Neural cell (in vitro differentiated cells): Measurements from ENCODE around the gene HSPB1. TPM values are rescaled to one million over a fixed set of nuclear protein-coding genes. Genes with fewer than 3 reads are reported as not detected.
"Not testable (repeated sequence)": the region's sequence is repeated elsewhere in the genome, so short reads cannot be mapped to it uniquely, and the experiment has no call there.

ENCODE experiments used
- H2AFZ ChIP-seq: fragments of 200-600, 300-800 bp; sonication (generic), shearing (Covaris generic); 2 replicates; pipeline ENCODE4 v1.6.0; 2014; ENCODE audit warnings: low read depth, mild to moderate bottlenecking, antibody characterized with exemption, low read length, moderate library complexity
- H3F3A ChIP-seq: fragments of 200-600 bp; shearing (Covaris generic); 2 replicates; pipeline ENCODE4 v1.6.1; 2016; ENCODE audit warnings: mild to moderate bottlenecking, moderate library complexity, mixed read lengths, antibody characterized with exemption, low read length; ENCODE audit not compliant: insufficient read depth, poor library complexity, severe bottlenecking
- H3K27ac ChIP-seq: fragments of 200-600, 300-800 bp; sonication (generic), shearing (Covaris generic); 2 replicates; pipeline ENCODE4 v1.5.1; 2014; ENCODE audit warnings: mild to moderate bottlenecking, low read length, moderate library complexity
- H3K27me3 ChIP-seq: fragments of 300-800, 200-600 bp; sonication (generic), shearing (Covaris generic); 2 replicates; pipeline ENCODE4 v1.6.0; 2014; ENCODE audit warnings: mild to moderate bottlenecking, low read depth, low read length, moderate library complexity; ENCODE audit not compliant: insufficient read depth
- H3K36me3 ChIP-seq: fragments of 300-800, 200-600 bp; sonication (generic), shearing (Covaris generic); 2 replicates; pipeline ENCODE4 v1.5.1; 2014; ENCODE audit warnings: mild to moderate bottlenecking, antibody characterized with exemption, low read length, moderate library complexity; ENCODE audit not compliant: insufficient read depth
- H3K4me2 ChIP-seq: fragments of 300-800, 200-600 bp; sonication (generic), shearing (Covaris generic); 2 replicates; pipeline ENCODE4 v1.6.0; 2014; ENCODE audit warnings: mild to moderate bottlenecking, low read length
- H3K4me3 ChIP-seq: fragments of 300-800, 200-600 bp; sonication (generic), shearing (Covaris generic); 2 replicates; pipeline ENCODE4 v1.5.1; 2014; ENCODE audit warnings: mild to moderate bottlenecking, low read length, moderate library complexity
- H3K79me2 ChIP-seq: fragments of 200-600 bp; shearing (Covaris generic); replicated peaks from 2 replicates; pipeline ENCODE4 v1.6.0; 2014; ENCODE audit warnings: mild to moderate bottlenecking, low read length, moderate library complexity; ENCODE audit not compliant: insufficient read depth
- H3K9ac ChIP-seq: fragments of 300-800, 200-600 bp; sonication (generic), shearing (Covaris generic); 2 replicates; pipeline ENCODE4 v1.6.1; 2016; ENCODE audit warnings: mild to moderate bottlenecking, low read length, mixed read lengths
- H3K9me2 ChIP-seq: fragments of 200-600 bp; shearing (Covaris generic); 2 replicates; pipeline ENCODE4 v1.6.1; 2016; ENCODE audit warnings: mild to moderate bottlenecking, low read length, mixed read lengths; ENCODE audit not compliant: insufficient read depth
- H3K9me3 ChIP-seq: fragments of 200-600, 300-800 bp; sonication (generic), shearing (Covaris generic); 2 replicates; pipeline ENCODE4 v1.6.1; 2016; ENCODE audit warnings: mild to moderate bottlenecking, mixed run types, low read length, moderate library complexity, mixed read lengths
- H4K20me1 ChIP-seq: fragments of 200-600 bp; shearing (Covaris generic); 2 replicates; pipeline ENCODE4 v1.6.1; 2016; ENCODE audit warnings: mild to moderate bottlenecking, mixed run types; ENCODE audit not compliant: insufficient read depth
- EP300 ChIP-seq: fragments of 450-650 bp; conservative IDR thresholded peaks from 2 replicates; pipeline ENCODE4 v1.6.1; 2014; ENCODE audit warnings: antibody characterized with exemption, mild to moderate bottlenecking, moderate library complexity; ENCODE audit not compliant: poor library complexity, severe bottlenecking
- EZH2 ChIP-seq: fragments of 200-600, 300-800 bp; shearing (Covaris generic), sonication (generic); IDR thresholded peaks from 2 replicates; pipeline ENCODE4 v1.6.1; 2014; ENCODE audit warnings: antibody characterized with exemption, low read length, borderline replicate concordance, mild to moderate bottlenecking; ENCODE audit not compliant: insufficient read depth, poor library complexity, severe bottlenecking
- MXI1 ChIP-seq: fragments of 450-650 bp; conservative IDR thresholded peaks from 2 replicates; pipeline ENCODE4 v1.6.1; 2014; ENCODE audit warnings: antibody characterized with exemption, mild to moderate bottlenecking; ENCODE audit not compliant: poor library complexity, severe bottlenecking
- POLR2AphosphoS5 ChIP-seq: IDR thresholded peaks from 2 replicates; pipeline ENCODE4 v1.6.1; 2012
- RAD21 ChIP-seq: fragments of 450-650 bp; conservative IDR thresholded peaks from 2 replicates; pipeline ENCODE4 v1.6.1; 2014; ENCODE audit warnings: antibody characterized with exemption, mild to moderate bottlenecking, moderate library complexity
- SMC3 ChIP-seq: fragments of 450-650 bp; conservative IDR thresholded peaks from 2 replicates; pipeline ENCODE4 v1.6.1; 2014; ENCODE audit warnings: antibody characterized with exemption, mild to moderate bottlenecking, moderate library complexity; ENCODE audit not compliant: poor library complexity
- TAF1 ChIP-seq: IDR thresholded peaks from 2 replicates; pipeline ENCODE4 v1.6.1; 2012; ENCODE audit warnings: low read depth
- polyA plus RNA-seq: library from polyadenylated mRNA; depleted of rRNA; stranded (reverse); fragments of >200 nt; gene quantifications from 2 replicates; pipeline ENCODE4 v1.2.3, GENCODE V29; 2014
- TF ChIP-seq, protein P1 (sequence below): IDR thresholded peaks from 2 replicates; pipeline ENCODE4 v1.6.1; 2012; ENCODE audit warnings: borderline replicate concordance
- TF ChIP-seq, protein P2 (sequence below): fragments of 450-650 bp; IDR thresholded peaks from 2 replicates; pipeline ENCODE4 v1.5.1; 2014; ENCODE audit warnings: antibody characterized with exemption, mild to moderate bottlenecking, moderate library complexity; ENCODE audit not compliant: poor library complexity, severe bottlenecking

Gene HSPB1
- polyA plus RNA-seq, 1 donor from 2014 or later = 1.4 TPM

DNA sequence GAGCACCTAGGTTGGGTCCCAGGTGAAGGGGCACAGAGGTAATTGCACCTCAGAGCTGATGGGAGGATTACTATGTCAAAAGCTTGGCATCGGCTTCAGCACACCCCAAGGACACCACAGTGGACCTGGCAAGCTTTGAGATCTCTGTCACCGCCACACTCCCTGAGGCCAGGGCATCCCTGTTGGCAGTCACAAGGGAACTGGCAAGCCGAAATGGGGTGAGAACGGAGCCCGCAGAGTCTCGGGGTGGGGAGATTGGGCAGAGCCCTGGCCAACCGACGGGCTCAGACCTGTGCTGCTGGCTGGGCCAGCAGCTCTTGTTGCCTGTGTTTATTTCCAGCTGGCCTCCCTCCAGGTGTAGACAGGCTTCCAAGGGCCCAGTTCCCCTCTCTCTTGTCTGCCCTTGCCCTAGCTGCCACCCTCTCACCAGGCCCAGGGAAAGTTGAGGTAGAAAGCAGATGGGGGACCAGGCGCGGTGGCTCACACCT, 2.5 kb downstream of the HSPB1 start:
- no peak overlapping the region for H2AFZ ChIP-seq
- H3K9ac ChIP-seq = no peak overlapping the region
- no peaks in the 10 kb centered on the region for H3K9me2 ChIP-seq
- TF ChIP-seq, protein P1, sequence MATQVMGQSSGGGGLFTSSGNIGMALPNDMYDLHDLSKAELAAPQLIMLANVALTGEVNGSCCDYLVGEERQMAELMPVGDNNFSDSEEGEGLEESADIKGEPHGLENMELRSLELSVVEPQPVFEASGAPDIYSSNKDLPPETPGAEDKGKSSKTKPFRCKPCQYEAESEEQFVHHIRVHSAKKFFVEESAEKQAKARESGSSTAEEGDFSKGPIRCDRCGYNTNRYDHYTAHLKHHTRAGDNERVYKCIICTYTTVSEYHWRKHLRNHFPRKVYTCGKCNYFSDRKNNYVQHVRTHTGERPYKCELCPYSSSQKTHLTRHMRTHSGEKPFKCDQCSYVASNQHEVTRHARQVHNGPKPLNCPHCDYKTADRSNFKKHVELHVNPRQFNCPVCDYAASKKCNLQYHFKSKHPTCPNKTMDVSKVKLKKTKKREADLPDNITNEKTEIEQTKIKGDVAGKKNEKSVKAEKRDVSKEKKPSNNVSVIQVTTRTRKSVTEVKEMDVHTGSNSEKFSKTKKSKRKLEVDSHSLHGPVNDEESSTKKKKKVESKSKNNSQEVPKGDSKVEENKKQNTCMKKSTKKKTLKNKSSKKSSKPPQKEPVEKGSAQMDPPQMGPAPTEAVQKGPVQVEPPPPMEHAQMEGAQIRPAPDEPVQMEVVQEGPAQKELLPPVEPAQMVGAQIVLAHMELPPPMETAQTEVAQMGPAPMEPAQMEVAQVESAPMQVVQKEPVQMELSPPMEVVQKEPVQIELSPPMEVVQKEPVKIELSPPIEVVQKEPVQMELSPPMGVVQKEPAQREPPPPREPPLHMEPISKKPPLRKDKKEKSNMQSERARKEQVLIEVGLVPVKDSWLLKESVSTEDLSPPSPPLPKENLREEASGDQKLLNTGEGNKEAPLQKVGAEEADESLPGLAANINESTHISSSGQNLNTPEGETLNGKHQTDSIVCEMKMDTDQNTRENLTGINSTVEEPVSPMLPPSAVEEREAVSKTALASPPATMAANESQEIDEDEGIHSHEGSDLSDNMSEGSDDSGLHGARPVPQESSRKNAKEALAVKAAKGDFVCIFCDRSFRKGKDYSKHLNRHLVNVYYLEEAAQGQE = no peak
- no peak for TF ChIP-seq POLR2AphosphoS5
- no peak for TF ChIP-seq EP300
- no peak for TF ChIP-seq TAF1
- TF ChIP-seq MXI1 = no peak
- TF ChIP-seq, protein P2, sequence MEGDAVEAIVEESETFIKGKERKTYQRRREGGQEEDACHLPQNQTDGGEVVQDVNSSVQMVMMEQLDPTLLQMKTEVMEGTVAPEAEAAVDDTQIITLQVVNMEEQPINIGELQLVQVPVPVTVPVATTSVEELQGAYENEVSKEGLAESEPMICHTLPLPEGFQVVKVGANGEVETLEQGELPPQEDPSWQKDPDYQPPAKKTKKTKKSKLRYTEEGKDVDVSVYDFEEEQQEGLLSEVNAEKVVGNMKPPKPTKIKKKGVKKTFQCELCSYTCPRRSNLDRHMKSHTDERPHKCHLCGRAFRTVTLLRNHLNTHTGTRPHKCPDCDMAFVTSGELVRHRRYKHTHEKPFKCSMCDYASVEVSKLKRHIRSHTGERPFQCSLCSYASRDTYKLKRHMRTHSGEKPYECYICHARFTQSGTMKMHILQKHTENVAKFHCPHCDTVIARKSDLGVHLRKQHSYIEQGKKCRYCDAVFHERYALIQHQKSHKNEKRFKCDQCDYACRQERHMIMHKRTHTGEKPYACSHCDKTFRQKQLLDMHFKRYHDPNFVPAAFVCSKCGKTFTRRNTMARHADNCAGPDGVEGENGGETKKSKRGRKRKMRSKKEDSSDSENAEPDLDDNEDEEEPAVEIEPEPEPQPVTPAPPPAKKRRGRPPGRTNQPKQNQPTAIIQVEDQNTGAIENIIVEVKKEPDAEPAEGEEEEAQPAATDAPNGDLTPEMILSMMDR = no peak
- TF ChIP-seq RAD21 = no peak
- TF ChIP-seq EZH2 = no peak
- no peak for TF ChIP-seq SMC3
- H3K36me3 ChIP-seq = no peaks in the 10 kb centered on the region
- H3K9me3 ChIP-seq = no peaks in the 10 kb centered on the region
- no peak overlapping the region for H3K4me3 ChIP-seq
- no peak overlapping the region for H3K27ac ChIP-seq
- no peaks in the 10 kb centered on the region for H4K20me1 ChIP-seq
- H3K4me2 ChIP-seq = no peak overlapping the region
- H3K79me2 ChIP-seq = no peaks in the 10 kb centered on the region
- H3F3A ChIP-seq = no peaks in the 10 kb centered on the region
- peaks cover 18% of the 10 kb centered on the region for H3K27me3 ChIP-seq

DNA sequence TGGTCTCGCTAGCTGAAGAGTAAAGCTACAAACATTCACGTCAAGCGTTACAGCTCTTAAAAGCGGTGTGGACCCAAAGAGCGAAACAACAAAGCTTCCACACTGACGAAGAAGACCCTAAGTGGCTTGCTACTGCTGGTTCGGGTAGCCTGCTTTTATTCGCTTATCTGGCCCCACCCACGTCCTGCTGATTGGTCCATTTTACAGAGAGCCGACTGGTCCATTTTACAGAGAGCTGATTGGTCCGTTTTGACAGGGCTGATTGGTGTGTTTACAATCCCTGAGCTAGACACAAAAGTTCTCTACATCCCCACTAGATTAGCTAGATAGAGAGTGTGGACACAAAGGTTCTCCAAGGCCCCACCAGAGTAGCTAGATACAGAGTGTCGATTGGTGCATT, 6.4 kb downstream of the HSPB1 start:
- not testable (repeated sequence) for H3K9ac ChIP-seq, H3F3A ChIP-seq, H2AFZ ChIP-seq, H3K9me3 ChIP-seq, H3K36me3 ChIP-seq, H3K4me3 ChIP-seq, H3K79me2 ChIP-seq, H3K4me2 ChIP-seq, H3K27ac ChIP-seq, H3K27me3 ChIP-seq, H3K9me2 ChIP-seq, H4K20me1 ChIP-seq

DNA sequence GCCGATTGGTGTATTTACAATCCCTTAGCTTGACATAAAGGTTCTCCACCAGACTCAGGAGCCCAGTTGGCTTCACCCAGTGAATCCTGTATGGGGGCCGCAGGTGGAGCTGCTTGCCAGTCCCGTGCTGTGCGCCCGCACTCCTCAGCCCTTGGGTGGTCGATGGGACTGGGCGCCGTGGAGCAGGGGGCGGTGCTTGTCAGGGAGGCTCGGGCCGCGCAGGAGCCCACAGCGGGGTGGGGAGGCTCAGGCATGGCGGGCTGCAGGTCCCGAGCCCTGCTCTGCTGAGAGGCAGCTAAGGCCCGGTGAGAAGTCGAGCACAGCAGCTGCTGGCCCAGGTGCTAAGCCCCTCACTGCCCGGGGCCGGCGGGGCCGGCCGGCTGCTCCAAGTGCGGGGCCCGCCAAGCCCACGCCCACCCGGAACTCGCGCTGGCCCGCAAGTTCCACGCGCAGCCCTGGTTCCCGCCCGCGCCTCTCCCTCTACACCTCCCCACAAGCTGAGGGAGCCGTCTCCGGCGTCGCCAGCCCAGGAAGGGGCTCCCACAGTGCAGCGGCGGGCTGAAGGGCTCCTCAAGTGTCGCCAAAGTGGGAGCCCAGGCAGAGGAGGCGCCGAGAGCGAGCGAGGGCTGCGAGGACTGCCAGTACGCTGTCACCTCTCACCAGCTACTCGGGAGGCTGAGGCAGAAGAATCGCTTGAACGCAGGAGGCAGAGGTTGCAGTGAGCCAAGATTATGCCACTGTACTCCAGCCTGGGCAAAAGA, 7.0 kb downstream of the HSPB1 start:
- H3K9me2 ChIP-seq, H3K9me3 ChIP-seq, H3K9ac ChIP-seq, H3K4me2 ChIP-seq, H3K27me3 ChIP-seq, H4K20me1 ChIP-seq, H2AFZ ChIP-seq, H3K79me2 ChIP-seq, H3F3A ChIP-seq, H3K27ac ChIP-seq, H3K36me3 ChIP-seq, H3K4me3 ChIP-seq: not testable (repeated sequence)
